Measurements from ENCODE around the gene ASXL1. TPM values are rescaled to one million over a fixed set of nuclear protein-coding genes. Genes with fewer than 3 reads are reported as not detected.

ASXL1 gene
- total RNA-seq, 4 donors from 2014 or later: 69.1 to 116 (median 102) TPM

DNA sequence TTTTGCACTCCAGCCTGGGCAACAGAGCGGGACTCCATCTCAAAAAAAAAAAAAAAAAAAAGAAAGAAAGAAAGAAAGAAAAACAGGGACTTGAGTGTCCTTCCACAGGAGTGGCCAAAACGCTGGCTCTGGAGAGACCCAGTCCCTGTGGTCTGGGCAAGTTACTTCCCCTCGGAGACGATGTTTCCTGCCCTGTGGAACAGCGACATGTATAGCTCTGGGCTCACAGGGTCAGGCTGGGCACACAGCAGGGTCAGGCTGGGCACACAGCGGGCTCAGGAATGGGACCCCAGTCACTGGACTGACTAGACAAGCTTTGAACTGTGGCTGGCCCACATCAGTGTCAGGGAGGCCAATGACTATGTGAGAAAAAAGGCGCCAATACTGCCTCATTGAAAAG, 110.7 kb downstream of the ASXL1 start:
- peaks cover 0 to 24% of the 10 kb centered on the region in 2 donors for H3K4me1 ChIP-seq
- peak overlapping the region in 1 of 2 donors; percentile 22 for H3K27ac ChIP-seq
- intact Hi-C loops (cut with DNase I; ENCODE audit: low total_unique reads): no loop called here
- no peak for DNase-seq
- no peaks in the 10 kb centered on the region for H3K36me3 ChIP-seq
- H3K27me3 ChIP-seq: no peaks in the 10 kb centered on the region
- TF ChIP-seq, protein P1, sequence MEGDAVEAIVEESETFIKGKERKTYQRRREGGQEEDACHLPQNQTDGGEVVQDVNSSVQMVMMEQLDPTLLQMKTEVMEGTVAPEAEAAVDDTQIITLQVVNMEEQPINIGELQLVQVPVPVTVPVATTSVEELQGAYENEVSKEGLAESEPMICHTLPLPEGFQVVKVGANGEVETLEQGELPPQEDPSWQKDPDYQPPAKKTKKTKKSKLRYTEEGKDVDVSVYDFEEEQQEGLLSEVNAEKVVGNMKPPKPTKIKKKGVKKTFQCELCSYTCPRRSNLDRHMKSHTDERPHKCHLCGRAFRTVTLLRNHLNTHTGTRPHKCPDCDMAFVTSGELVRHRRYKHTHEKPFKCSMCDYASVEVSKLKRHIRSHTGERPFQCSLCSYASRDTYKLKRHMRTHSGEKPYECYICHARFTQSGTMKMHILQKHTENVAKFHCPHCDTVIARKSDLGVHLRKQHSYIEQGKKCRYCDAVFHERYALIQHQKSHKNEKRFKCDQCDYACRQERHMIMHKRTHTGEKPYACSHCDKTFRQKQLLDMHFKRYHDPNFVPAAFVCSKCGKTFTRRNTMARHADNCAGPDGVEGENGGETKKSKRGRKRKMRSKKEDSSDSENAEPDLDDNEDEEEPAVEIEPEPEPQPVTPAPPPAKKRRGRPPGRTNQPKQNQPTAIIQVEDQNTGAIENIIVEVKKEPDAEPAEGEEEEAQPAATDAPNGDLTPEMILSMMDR (IDR thresholded peaks at IDR 0.05): no peak
- H3K9me3 ChIP-seq: no peaks in the 10 kb centered on the region
- H3K4me3 ChIP-seq: no peak overlapping the region

DNA sequence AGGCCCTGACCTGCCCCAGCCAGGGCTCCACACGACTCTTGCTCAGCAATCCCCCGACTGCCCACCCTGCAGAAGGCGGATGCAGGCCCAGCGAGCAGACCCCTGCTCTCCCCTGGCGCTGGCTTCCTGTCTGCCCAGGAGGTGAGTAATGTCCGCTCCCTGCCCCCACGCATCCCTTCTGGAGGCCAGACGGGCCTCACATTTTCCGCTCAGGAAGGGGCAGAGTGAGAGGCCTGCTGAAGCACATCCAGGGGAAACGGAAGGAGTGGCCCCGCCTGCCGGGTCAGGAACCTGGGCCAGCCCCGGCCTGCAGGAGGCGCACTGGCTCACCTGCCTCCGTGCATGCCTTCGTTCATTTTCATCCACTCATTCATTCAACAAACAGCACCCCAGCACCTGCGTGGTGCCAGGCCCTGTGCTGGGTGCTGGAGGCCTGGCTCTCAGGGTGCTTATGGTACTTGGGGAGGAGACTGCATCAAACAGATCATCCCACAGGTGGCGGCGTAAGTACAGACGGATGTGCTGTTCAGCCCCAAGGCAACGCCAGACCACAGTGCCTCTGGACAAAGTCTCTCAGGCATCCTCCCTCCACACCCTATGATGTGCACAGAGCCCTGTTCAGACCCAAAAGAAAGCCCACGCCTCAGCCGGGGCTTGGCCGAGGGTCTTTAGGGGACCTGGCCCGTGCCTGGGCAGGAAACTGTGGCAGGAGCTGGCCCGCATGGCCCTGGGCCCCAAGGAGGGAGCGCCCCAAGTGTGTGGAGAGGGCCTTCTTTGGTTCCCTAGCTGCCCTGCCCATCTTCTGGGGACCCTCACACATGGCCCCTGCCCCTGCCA, 112.1 kb downstream of the ASXL1 start:
- intact Hi-C loops (cut with DNase I; ENCODE audit: low total_unique reads): no loop called here
- Histone ChIP-seq H3K4me1 (peaks cover 0 to 26% of the 10 kb centered on the region in 2 donors), H3K4me3 (no peak overlapping the region), H3K9me3 (no peaks in the 10 kb centered on the region), H3K27me3 (no peaks in the 10 kb centered on the region), H3K27ac (peak overlapping the region; percentile 35 to 48), H3K36me3 (no peaks in the 10 kb centered on the region)
- TF ChIP-seq POLR2A (IDR thresholded peaks at IDR 0.05): no peak
- TF ChIP-seq, protein P1 (IDR thresholded peaks at IDR 0.05): peak in 2 of 4 experiments; percentile 21 to 40
- DNase-seq: peak in 1 of 2 donors; percentile 71

DNA sequence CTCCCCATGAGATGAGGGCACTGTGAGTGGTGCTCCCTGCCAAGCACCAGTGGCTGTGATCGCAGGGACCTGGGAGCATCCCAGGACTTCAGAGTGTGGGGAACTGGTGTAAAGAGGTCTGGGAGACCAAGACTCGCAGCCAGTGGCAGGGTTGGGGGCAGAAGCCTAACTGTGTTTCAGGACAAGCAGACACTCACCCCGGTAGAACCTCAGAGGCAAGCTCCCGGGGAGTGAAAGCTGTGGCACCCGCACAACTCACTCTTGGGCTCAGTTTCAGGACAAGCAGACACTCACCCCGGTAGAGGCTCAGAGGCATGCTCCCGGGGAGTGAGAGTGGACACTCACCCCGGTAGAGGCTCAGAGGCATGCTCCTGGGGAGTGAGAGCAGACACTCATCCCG, 112.8 kb downstream of the ASXL1 start:
- no peak for DNase-seq
- H3K4me3 ChIP-seq: no peak overlapping the region
- peak overlapping the region in 1 of 2 donors; percentile 38 for H3K27ac ChIP-seq
- no peak for TF ChIP-seq POLR2A (IDR thresholded peaks at IDR 0.05)
- TF ChIP-seq, protein P1 (IDR thresholded peaks at IDR 0.05): no peak
- no peaks in the 10 kb centered on the region for H3K36me3 ChIP-seq
- peaks cover 2 to 30% of the 10 kb centered on the region in 2 donors for H3K4me1 ChIP-seq
- no peaks in the 10 kb centered on the region for H3K9me3 ChIP-seq
- no peaks in the 10 kb centered on the region for H3K27me3 ChIP-seq
- intact Hi-C loops (cut with DNase I; ENCODE audit: low total_unique reads): no loop called here

DNA sequence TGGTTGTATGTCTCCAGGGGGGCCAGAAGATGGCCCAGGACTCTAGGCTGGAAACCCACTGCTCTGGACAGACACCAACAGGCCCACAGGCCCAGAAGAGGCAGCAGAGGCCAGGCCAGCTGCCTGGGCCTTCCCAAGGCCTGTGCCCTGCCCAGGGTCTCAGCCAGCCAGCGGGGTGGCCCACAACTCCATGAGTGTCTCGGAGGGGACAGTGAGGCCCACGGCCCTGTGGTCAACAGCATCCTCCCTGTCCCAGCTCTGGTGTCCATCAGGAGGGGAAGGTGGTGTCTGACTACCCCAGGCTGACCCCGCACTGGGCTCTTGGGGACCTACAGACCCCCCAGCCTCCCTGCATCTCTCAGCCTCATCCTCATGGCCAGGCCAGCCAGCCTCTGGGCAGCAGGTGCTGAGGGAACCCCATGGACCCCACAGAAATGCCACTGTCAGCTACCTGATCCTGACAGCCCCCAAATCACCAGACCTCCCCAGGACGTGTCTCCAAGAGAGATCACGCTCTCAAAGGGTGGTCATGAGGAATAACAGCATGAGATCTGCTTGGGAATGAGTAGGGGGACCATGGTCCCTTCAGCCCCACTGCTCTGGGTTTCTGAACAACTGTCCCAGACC, 114.6 kb downstream of the ASXL1 start:
- Histone ChIP-seq H3K36me3 (no peaks in the 10 kb centered on the region), H3K27me3 (no peaks in the 10 kb centered on the region), H3K27ac (peak overlapping the region; percentile 83 to 88), H3K4me3 (no peak overlapping the region), H3K9me3 (no peaks in the 10 kb centered on the region), H3K4me1 (peaks cover 10 to 34% of the 10 kb centered on the region in 2 donors)
- TF ChIP-seq POLR2A (IDR thresholded peaks at IDR 0.05): no peak
- TF ChIP-seq, protein P1 (IDR thresholded peaks at IDR 0.05): no peak
- intact Hi-C loops (cut with DNase I; ENCODE audit: low total_unique reads): no loop called here
- DNase-seq: no peak
